ENCODE results near the gene HOXA11.

- TF ChIP-seq POLR2A (IDR thresholded peaks at IDR 0.05; ENCODE audit: extremely low read depth, insufficient read length) (no peak), CTCF (IDR thresholded peaks at IDR 0.05; ENCODE audit: low read depth, low read length) (no peak)
Measured at GRCh38 chr7:27221201-27221797, 36.3 kb upstream of the HOXA11 start.
